ENCODE results near the gene CRYBG3.

- TF ChIP-seq TCF7L2 (IDR thresholded peaks at IDR 0.05; ENCODE audit: borderline replicate concordance, low read depth, low read length): no peak
- TF ChIP-seq, protein P1, sequence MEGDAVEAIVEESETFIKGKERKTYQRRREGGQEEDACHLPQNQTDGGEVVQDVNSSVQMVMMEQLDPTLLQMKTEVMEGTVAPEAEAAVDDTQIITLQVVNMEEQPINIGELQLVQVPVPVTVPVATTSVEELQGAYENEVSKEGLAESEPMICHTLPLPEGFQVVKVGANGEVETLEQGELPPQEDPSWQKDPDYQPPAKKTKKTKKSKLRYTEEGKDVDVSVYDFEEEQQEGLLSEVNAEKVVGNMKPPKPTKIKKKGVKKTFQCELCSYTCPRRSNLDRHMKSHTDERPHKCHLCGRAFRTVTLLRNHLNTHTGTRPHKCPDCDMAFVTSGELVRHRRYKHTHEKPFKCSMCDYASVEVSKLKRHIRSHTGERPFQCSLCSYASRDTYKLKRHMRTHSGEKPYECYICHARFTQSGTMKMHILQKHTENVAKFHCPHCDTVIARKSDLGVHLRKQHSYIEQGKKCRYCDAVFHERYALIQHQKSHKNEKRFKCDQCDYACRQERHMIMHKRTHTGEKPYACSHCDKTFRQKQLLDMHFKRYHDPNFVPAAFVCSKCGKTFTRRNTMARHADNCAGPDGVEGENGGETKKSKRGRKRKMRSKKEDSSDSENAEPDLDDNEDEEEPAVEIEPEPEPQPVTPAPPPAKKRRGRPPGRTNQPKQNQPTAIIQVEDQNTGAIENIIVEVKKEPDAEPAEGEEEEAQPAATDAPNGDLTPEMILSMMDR (tag by site-specific recombination; IDR thresholded peaks at IDR 0.05): no peak
- no peak for TF ChIP-seq ZNF24 (tag by site-specific recombination; IDR thresholded peaks at IDR 0.05)
- no peak for TF ChIP-seq ZNF302 (tag by site-specific recombination; IDR thresholded peaks at IDR 0.05; ENCODE audit: low read depth)
- TF ChIP-seq ZNF398 (tag by site-specific recombination; IDR thresholded peaks at IDR 0.05): no peak
- no peak for TF ChIP-seq ZBTB26 (tag by site-specific recombination; optimal IDR thresholded peaks at IDR 0.05)
- TF ChIP-seq, protein P2, sequence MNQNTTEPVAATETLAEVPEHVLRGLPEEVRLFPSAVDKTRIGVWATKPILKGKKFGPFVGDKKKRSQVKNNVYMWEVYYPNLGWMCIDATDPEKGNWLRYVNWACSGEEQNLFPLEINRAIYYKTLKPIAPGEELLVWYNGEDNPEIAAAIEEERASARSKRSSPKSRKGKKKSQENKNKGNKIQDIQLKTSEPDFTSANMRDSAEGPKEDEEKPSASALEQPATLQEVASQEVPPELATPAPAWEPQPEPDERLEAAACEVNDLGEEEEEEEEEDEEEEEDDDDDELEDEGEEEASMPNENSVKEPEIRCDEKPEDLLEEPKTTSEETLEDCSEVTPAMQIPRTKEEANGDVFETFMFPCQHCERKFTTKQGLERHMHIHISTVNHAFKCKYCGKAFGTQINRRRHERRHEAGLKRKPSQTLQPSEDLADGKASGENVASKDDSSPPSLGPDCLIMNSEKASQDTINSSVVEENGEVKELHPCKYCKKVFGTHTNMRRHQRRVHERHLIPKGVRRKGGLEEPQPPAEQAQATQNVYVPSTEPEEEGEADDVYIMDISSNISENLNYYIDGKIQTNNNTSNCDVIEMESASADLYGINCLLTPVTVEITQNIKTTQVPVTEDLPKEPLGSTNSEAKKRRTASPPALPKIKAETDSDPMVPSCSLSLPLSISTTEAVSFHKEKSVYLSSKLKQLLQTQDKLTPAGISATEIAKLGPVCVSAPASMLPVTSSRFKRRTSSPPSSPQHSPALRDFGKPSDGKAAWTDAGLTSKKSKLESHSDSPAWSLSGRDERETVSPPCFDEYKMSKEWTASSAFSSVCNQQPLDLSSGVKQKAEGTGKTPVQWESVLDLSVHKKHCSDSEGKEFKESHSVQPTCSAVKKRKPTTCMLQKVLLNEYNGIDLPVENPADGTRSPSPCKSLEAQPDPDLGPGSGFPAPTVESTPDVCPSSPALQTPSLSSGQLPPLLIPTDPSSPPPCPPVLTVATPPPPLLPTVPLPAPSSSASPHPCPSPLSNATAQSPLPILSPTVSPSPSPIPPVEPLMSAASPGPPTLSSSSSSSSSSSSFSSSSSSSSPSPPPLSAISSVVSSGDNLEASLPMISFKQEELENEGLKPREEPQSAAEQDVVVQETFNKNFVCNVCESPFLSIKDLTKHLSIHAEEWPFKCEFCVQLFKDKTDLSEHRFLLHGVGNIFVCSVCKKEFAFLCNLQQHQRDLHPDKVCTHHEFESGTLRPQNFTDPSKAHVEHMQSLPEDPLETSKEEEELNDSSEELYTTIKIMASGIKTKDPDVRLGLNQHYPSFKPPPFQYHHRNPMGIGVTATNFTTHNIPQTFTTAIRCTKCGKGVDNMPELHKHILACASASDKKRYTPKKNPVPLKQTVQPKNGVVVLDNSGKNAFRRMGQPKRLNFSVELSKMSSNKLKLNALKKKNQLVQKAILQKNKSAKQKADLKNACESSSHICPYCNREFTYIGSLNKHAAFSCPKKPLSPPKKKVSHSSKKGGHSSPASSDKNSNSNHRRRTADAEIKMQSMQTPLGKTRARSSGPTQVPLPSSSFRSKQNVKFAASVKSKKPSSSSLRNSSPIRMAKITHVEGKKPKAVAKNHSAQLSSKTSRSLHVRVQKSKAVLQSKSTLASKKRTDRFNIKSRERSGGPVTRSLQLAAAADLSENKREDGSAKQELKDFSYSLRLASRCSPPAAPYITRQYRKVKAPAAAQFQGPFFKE (tag by site-specific recombination; IDR thresholded peaks at IDR 0.05; ENCODE audit: borderline replicate concordance): no peak
- no peak for TF ChIP-seq GLI4 (tag by site-specific recombination; IDR thresholded peaks at IDR 0.05)
- no peak for TF ChIP-seq ZFP3 (tag by site-specific recombination; IDR thresholded peaks at IDR 0.05; ENCODE audit: low read depth)
- TF ChIP-seq, protein P3, sequence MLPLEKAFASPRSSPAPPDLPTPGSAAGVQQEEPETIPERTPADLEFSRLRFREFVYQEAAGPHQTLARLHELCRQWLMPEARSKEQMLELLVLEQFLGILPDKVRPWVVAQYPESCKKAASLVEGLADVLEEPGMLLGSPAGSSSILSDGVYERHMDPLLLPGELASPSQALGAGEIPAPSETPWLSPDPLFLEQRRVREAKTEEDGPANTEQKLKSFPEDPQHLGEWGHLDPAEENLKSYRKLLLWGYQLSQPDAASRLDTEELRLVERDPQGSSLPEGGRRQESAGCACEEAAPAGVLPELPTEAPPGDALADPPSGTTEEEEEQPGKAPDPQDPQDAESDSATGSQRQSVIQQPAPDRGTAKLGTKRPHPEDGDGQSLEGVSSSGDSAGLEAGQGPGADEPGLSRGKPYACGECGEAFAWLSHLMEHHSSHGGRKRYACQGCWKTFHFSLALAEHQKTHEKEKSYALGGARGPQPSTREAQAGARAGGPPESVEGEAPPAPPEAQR (tag by site-specific recombination; IDR thresholded peaks at IDR 0.05): no peak
Observed at GRCh38 chr3:97967966-97968365, 146.2 kb downstream of the CRYBG3 start.
